ENCODE measurements around the gene MPPED2. TPM values are rescaled to one million over a fixed set of nuclear protein-coding genes. Genes with fewer than 3 reads are reported as not detected.

Gene MPPED2
- total RNA-seq, 6 experiments from 2014 or later: not detected

DNA sequence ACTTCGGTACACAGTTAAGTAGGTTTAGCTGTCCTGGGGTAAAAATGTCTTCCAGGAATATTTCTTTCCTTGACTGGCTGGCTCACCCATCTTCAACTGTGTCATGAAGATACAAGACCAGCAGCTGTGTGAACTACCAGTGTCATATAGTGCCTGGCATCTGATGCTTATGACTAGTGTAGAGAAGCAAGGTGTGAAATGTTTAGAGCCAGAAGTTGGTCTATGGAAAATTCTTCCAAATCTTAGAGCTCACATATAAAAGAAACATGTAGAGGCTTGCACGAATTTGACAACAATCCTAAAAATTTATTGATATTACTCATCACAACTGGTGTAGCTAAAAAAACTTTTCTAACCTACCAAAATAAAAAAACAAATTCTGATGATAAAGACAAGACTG is 208.8 kb downstream of the MPPED2 start:
- H3K9me3 Mint-ChIP-seq: no peaks in the 10 kb centered on the region; the same call in 1 of the 2 replicates
- no peak overlapping the region for H3K4me3 Mint-ChIP-seq
- no peak overlapping the region for H3K27ac Mint-ChIP-seq
- no peak for DNase-seq
- no peaks in the 10 kb centered on the region for H3K4me1 Mint-ChIP-seq (ENCODE audit: low read depth)
- H3K36me3 Mint-ChIP-seq (ENCODE audit: low read depth): no peaks in the 10 kb centered on the region
- TF ChIP-seq, protein P1, sequence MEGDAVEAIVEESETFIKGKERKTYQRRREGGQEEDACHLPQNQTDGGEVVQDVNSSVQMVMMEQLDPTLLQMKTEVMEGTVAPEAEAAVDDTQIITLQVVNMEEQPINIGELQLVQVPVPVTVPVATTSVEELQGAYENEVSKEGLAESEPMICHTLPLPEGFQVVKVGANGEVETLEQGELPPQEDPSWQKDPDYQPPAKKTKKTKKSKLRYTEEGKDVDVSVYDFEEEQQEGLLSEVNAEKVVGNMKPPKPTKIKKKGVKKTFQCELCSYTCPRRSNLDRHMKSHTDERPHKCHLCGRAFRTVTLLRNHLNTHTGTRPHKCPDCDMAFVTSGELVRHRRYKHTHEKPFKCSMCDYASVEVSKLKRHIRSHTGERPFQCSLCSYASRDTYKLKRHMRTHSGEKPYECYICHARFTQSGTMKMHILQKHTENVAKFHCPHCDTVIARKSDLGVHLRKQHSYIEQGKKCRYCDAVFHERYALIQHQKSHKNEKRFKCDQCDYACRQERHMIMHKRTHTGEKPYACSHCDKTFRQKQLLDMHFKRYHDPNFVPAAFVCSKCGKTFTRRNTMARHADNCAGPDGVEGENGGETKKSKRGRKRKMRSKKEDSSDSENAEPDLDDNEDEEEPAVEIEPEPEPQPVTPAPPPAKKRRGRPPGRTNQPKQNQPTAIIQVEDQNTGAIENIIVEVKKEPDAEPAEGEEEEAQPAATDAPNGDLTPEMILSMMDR (IDR thresholded peaks at IDR 0.05): no peak
- H3K27me3 Mint-ChIP-seq (ENCODE audit: insufficient read depth): no peaks in the 10 kb centered on the region

DNA sequence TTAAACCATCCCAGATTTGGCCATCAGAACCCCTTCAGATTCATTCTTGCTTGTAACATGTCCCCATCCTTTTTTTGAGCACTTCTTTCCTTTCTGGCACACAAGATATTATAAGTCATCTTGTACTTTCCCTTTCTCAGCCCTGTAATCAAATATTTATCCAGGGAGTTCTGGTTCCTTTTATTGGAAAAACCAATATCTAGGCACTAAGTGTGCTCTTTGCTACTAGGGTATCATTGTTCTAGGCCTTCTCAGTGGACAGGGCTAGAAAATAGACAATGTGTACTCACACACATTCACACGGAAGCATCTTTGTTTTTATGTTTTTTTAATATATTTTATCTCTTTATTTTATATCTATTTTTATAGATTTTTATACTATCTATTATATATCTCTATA is 216.0 kb downstream of the MPPED2 start:
- no peak overlapping the region for H3K4me3 Mint-ChIP-seq
- DNase-seq: no peak
- H3K27ac Mint-ChIP-seq: no peak overlapping the region
- TF ChIP-seq, protein P1 (IDR thresholded peaks at IDR 0.05): no peak
- no peaks in the 10 kb centered on the region for H3K27me3 Mint-ChIP-seq (ENCODE audit: insufficient read depth)
- H3K4me1 Mint-ChIP-seq (ENCODE audit: low read depth): no peaks in the 10 kb centered on the region
- H3K36me3 Mint-ChIP-seq (ENCODE audit: low read depth): no peaks in the 10 kb centered on the region
- H3K9me3 Mint-ChIP-seq: no peaks in the 10 kb centered on the region

DNA sequence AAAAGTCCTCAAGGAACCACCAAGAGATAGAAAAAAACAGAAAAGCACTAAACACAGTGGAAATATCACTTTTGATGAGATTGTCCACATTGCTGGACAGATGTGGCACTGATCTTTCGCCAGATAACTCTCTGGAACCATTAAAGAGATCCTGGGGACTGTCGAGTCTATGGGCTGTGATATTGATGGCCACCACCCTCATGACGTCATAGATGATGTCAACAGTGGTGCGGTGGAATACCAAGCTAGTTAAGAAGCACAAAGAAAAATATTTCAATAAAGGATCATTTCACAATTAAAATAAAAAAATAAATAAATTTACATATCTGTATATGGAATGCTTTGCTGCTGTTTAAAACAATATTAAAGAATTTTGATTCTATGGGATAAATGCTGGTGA is 217.8 kb downstream of the MPPED2 start:
- H3K27me3 Mint-ChIP-seq (ENCODE audit: insufficient read depth): no peaks in the 10 kb centered on the region
- no peaks in the 10 kb centered on the region for H3K4me1 Mint-ChIP-seq (ENCODE audit: low read depth)
- TF ChIP-seq, protein P1 (IDR thresholded peaks at IDR 0.05): no peak
- H3K9me3 Mint-ChIP-seq: no peaks in the 10 kb centered on the region
- no peak overlapping the region for H3K4me3 Mint-ChIP-seq
- no peaks in the 10 kb centered on the region for H3K36me3 Mint-ChIP-seq (ENCODE audit: low read depth)
- H3K27ac Mint-ChIP-seq: no peak overlapping the region
- no peak for DNase-seq

DNA sequence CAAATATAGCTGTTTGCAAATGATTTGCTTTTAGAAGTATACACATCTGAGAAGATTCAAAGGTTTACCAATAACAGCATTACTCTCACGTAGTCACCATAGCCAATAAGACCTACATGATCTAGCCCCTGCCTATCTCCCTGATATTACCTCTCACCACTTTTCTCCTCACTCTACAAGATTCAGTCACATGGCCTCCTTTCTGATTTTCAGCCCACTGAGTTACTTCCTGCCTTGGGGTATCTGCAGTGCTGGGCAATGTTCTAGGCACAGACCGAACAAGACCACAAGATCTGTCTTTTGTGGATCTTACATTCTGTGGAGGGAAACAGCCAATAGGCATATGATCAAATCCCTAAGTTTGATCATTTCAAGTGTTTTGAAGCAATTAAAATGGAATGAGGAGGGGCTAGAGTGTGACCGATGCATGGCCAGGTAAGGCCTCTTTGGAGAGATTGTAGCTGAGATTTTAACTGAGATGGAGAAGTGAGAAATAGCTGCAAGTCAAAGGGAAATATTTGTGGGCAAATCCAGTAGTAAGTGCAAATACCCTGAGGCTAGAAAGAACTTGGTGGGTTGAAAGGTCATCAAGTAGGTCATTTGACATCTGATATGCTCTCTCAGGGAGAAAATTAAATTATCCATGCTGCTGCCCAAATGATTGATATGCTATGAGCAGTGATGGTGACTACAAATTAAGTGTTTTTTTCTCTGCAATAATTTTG is 220.2 kb downstream of the MPPED2 start:
- H3K4me3 Mint-ChIP-seq: no peak overlapping the region
- no peaks in the 10 kb centered on the region for H3K4me1 Mint-ChIP-seq (ENCODE audit: low read depth)
- no peaks in the 10 kb centered on the region for H3K9me3 Mint-ChIP-seq
- no peak for DNase-seq
- no peaks in the 10 kb centered on the region for H3K36me3 Mint-ChIP-seq (ENCODE audit: low read depth)
- no peak overlapping the region for H3K27ac Mint-ChIP-seq
- no peaks in the 10 kb centered on the region for H3K27me3 Mint-ChIP-seq (ENCODE audit: insufficient read depth)
- TF ChIP-seq, protein P1 (IDR thresholded peaks at IDR 0.05): no peak

DNA sequence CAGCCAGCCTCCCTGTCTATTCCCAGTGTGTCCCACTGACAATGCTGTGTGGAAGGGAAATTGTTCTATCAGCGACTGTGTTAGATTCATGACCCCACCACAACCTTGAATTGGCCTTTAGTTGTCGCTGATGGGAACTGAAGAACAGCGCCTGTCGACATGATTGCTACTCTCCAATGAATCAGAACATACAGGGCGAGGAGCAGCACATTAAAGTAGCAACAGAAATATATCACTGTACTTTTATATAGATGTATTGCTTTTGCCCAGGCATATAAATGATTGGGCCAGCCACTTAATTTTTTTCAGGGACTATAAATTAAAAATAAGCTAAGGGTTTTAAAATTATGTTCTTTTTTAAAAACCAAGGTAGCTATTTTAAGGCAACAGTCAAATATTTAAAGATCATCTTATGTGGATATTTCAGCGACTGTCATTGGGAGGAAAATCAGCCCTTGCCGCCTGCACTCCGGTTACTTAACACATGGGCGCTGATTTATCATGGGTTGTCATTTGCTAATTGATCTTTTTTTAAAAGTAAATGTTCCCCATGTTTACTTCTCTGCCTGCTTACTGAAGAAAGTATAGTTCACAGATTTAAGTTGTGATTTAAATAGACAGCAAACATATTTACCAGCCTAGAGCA is 221.2 kb downstream of the MPPED2 start:
- no peak overlapping the region for H3K27ac Mint-ChIP-seq
- H3K27me3 Mint-ChIP-seq (ENCODE audit: insufficient read depth): no peaks in the 10 kb centered on the region
- H3K4me3 Mint-ChIP-seq: no peak overlapping the region
- no peaks in the 10 kb centered on the region for H3K36me3 Mint-ChIP-seq (ENCODE audit: low read depth)
- no peaks in the 10 kb centered on the region for H3K9me3 Mint-ChIP-seq
- DNase-seq: no peak
- H3K4me1 Mint-ChIP-seq (ENCODE audit: low read depth): no peaks in the 10 kb centered on the region
- TF ChIP-seq, protein P1 (IDR thresholded peaks at IDR 0.05): no peak
